Measurements from ENCODE around the gene TFDP2.

- TF ChIP-seq CTCF (IDR thresholded peaks at IDR 0.05; ENCODE audit: insufficient read depth, low read length) (no peak), POLR2AphosphoS5 (IDR thresholded peaks at IDR 0.05; ENCODE audit: low read depth) (no peak), REST (IDR thresholded peaks at IDR 0.05; ENCODE audit: insufficient replicate concordance, low read depth) (no peak), SPI1 (IDR thresholded peaks at IDR 0.05; ENCODE audit: borderline replicate concordance, low read depth) (no peak), GABPA (IDR thresholded peaks at IDR 0.05; ENCODE audit: low read depth) (no peak)
Observed at GRCh38 chr3:142072816-142073215, 76.5 kb downstream of the TFDP2 start.
